Measurements from ENCODE around the gene COBLL1. TPM values are rescaled to one million over a fixed set of nuclear protein-coding genes. Genes with fewer than 3 reads are reported as not detected.

Gene COBLL1
- total RNA-seq, 1 donor from 2014 or later: 13.3 TPM

DNA sequence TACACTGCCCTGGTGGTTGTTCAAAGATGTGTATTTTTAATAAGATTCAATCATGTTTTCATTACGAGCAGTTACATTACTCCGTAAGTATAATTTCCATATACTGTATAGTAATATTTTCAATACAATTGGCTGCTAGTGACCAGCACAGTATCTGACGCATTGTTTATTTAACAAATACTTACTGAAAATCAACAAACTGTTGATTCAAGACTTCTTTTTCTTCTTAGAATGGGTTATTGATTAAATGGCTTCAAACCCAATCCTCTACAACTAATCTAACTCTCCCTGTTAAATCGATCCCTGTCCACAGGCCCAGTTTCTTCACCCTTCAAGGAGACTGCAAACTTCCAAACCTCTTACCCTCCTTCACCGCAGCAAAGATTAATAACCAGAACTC, 18.5 kb downstream of the COBLL1 start:
- H3K36me3 ChIP-seq: no peaks in the 10 kb centered on the region
- no peak overlapping the region for H3K27ac ChIP-seq
- H3K4me1 ChIP-seq: peaks cover 0 to 15% of the 10 kb centered on the region in 2 donors

DNA sequence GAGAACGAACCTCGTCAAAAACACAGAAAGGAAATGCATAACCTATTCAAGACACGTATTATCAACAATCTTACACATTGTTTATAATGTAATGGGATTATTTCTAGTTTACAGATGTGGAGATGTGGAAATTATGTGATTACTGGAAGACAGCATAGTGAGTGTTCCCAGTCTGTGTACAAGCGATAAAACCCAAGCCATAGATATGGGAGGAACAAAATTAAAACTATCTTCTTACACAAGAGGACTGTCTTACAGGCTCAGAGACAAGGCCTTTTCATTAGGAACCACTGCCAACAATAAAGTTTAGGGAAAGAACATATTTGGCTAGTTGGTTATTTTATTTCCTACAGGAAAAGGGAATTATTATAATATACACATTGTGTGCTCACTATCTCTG, 20.3 kb downstream of the COBLL1 start:
- no peaks in the 10 kb centered on the region for H3K9me3 ChIP-seq
- no peaks in the 10 kb centered on the region for H3K27me3 ChIP-seq
- no peaks in the 10 kb centered on the region for H3K36me3 ChIP-seq
- intact Hi-C loops (cut with DNase I): no loop called here
- no peak for DNase-seq (ENCODE audit: low spot score in 2 of 2)
- H3K4me1 ChIP-seq: peaks cover 0 to 7% of the 10 kb centered on the region in 2 donors
- TF ChIP-seq, protein P1, sequence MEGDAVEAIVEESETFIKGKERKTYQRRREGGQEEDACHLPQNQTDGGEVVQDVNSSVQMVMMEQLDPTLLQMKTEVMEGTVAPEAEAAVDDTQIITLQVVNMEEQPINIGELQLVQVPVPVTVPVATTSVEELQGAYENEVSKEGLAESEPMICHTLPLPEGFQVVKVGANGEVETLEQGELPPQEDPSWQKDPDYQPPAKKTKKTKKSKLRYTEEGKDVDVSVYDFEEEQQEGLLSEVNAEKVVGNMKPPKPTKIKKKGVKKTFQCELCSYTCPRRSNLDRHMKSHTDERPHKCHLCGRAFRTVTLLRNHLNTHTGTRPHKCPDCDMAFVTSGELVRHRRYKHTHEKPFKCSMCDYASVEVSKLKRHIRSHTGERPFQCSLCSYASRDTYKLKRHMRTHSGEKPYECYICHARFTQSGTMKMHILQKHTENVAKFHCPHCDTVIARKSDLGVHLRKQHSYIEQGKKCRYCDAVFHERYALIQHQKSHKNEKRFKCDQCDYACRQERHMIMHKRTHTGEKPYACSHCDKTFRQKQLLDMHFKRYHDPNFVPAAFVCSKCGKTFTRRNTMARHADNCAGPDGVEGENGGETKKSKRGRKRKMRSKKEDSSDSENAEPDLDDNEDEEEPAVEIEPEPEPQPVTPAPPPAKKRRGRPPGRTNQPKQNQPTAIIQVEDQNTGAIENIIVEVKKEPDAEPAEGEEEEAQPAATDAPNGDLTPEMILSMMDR (IDR thresholded peaks at IDR 0.05): no peak
- H3K4me3 ChIP-seq: no peak overlapping the region
- H3K27ac ChIP-seq: no peak overlapping the region

More for the DNA sequence above, 18.5 kb downstream of the COBLL1 start:
- TF ChIP-seq, protein P1 (IDR thresholded peaks at IDR 0.05): no peak
- Histone ChIP-seq H3K4me3 (no peak overlapping the region), H3K27me3 (no peaks in the 10 kb centered on the region), H3K9me3 (no peaks in the 10 kb centered on the region)
- intact Hi-C loops (cut with DNase I): no loop called here
- DNase-seq (ENCODE audit: low spot score in 2 of 2): no peak

DNA sequence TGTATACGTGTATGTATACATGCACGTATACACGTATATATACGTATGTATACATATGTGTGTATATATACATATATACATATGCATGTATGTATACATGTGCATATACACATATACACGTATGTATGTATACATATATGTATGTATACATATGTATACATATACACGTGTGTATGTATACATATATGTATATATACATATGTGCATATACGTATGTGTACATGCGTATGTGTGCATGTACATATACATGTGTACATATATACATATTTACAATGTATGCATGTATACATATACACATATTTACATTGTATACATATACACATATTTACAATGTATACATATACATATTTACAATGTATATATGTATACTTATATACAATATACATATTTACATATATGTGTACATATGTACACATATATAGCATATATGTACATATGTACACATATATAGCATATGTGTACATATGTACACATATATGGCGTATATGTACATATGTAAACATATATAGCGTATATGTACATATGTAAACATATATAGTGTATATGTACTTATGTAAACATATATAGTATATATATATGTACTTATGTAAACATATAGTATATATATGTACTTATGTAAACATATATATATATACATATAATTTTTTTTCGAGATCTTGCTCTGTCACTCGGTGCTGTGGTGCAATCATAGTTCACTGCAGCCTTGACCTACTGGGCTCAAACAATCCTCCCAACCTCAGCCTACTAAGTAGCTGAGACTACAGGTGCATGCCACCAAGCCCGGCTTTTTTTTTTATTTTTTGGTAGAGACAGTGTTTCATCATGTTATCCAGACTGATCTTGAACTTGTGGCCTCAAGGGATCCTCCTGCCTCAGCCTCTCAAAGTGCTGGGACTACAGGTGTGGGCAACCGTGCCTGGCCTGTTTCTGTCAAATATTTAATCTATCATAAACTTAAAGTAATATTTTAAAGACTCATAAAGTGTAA, 23.2 kb downstream of the COBLL1 start:
- Histone ChIP-seq H3K4me1 (peaks cover 0 to 20% of the 10 kb centered on the region in 2 donors), H3K4me3 (no peak overlapping the region), H3K27ac (no peak overlapping the region), H3K36me3 (no peaks in the 10 kb centered on the region), H3K27me3 (no peaks in the 10 kb centered on the region), H3K9me3 (no peaks in the 10 kb centered on the region)
- DNase-seq (ENCODE audit: low spot score in 2 of 2): no peak
- intact Hi-C loops (cut with DNase I): no loop called here
- TF ChIP-seq, protein P1 (IDR thresholded peaks at IDR 0.05): no peak

DNA sequence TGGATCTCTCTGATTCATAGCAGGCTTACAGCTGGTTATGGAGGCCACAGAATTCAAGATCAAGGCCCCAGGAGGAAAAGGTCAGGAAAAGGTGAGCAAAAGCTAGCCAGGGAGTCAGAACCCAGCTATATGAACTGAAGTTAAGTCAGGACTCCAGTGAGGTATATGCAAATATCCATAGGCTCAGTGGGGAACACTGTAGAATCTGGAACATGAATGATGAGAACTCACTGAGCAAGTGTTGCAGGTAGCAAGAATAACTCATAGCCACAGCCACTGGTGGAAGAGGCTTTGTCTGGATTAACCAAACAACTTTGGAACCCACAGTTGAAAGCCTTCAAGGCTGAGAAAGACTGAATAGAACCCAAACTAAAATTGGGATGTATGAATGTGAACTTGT, 24.7 kb downstream of the COBLL1 start:
- Histone ChIP-seq H3K4me1 (peaks cover 0 to 33% of the 10 kb centered on the region in 2 donors), H3K27me3 (no peaks in the 10 kb centered on the region), H3K36me3 (no peaks in the 10 kb centered on the region), H3K27ac (peak overlapping the region; percentile 12 to 53), H3K4me3 (no peak overlapping the region), H3K9me3 (no peaks in the 10 kb centered on the region)
- TF ChIP-seq, protein P1 (IDR thresholded peaks at IDR 0.05): no peak
- intact Hi-C loops (cut with DNase I): no loop called here
- no peak for DNase-seq (ENCODE audit: low spot score in 2 of 2)

DNA sequence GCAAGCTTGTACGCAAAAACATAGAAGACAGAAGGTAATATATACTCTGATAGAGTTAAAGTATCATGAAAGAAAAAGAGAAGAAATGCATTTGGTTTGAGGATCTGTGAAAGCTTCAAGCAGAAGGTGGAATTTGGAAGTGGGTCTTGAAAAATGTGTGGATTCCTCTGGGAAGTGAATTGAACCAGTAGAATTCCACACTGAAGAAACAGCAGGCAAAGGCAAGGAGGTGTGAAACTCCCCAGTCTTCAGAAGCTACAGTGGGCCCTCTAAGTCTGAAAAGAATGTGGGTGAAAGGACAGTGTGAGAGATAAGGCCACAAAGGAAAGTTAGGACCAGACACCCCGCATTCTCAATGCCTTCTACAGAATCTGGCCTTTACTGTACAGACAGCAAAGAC, 25.6 kb downstream of the COBLL1 start:
- peak overlapping the region; percentile 53 to 55 for H3K27ac ChIP-seq
- H3K4me1 ChIP-seq: peaks cover 0 to 29% of the 10 kb centered on the region in 2 donors
- no peaks in the 10 kb centered on the region for H3K27me3 ChIP-seq
- intact Hi-C loops (cut with DNase I): no loop called here
- no peaks in the 10 kb centered on the region for H3K36me3 ChIP-seq
- H3K9me3 ChIP-seq: no peaks in the 10 kb centered on the region
- H3K4me3 ChIP-seq: no peak overlapping the region
- TF ChIP-seq, protein P1 (IDR thresholded peaks at IDR 0.05): no peak
- no peak for DNase-seq (ENCODE audit: low spot score in 2 of 2)
